Thyroid gland (tissue), 4 donors: ENCODE measurements around the gene RAI1. TPM values are rescaled to one million over a fixed set of nuclear protein-coding genes. Genes with fewer than 3 reads are reported as not detected.
A peak's percentile ranks its signal among the peaks of the same experiment; 100 is the strongest.

Experiments used
- DNase-seq, 2 donors: peaks; one replicate each; pipeline ENCODE4 v3.0.0-alpha.2; 2019
- H3K27ac ChIP-seq, 3 donors: fragments of 200-600 bp; sonication (generic); 1 replicate in 2 of 3; 2 replicates in 1 of 3; pipeline ENCODE4 v1.5.1; 2016 to 2019; ENCODE audit warnings: mild to moderate bottlenecking in 1 of 3, moderate library complexity in 1 of 3
- H3K27me3 ChIP-seq: fragments of 200-600 bp; sonication (generic); one replicate; pipeline ENCODE4 v1.5.1; 2019
- H3K36me3 ChIP-seq, 2 donors: fragments of 200-600 bp; sonication (generic); one replicate each; pipeline ENCODE4 v1.5.1; 2016 to 2019
- H3K4me1 ChIP-seq, 2 donors: fragments of 200-600 bp; sonication (generic); one replicate each; pipeline ENCODE4 v1.5.1; 2017 to 2019
- H3K4me3 ChIP-seq, 3 donors: fragments of 200-600 bp; sonication (generic); replicated peaks in 1 of 3; 1 replicate in 2 of 3; 2 replicates in 1 of 3; pipeline ENCODE4 v1.5.1; 2016; ENCODE audit warnings: mild to moderate bottlenecking in 1 of 3
- H3K9me3 ChIP-seq: fragments of 200-600 bp; sonication (generic); one replicate; pipeline ENCODE4 v1.5.1; 2017
- POLR2A ChIP-seq, 2 donors: fragments of 450-650 bp; IDR thresholded peaks; one replicate each; pipeline ENCODE4 v1.6.1; 2017; ENCODE audit warnings: antibody characterized with exemption in 2 of 2, mild to moderate bottlenecking in 2 of 2, moderate library complexity in 1 of 2
- WGBS, 2 donors: methylation state at CpG; one replicate each; pipeline ENCODE4 v1.1.5; 2017; 5-methylcytosine and 5-hydroxymethylcytosine counted together
- intact Hi-C: fragments of 100-400 bp; cut with DNase I; formaldehyde crosslinking; loops from one replicate; pipeline ENCODE4 v1.15.1; 2023
- total RNA-seq, 4 donors: library from RNA; depleted of rRNA; stranded (reverse); fragments of >200 nt; gene quantifications; one replicate each; pipeline ENCODE4 v1.2.3, GENCODE V29; 2016
- TF ChIP-seq, protein P1 (sequence below), 6 experiments: fragments of 200-600 bp in 3 of 6; fragments of 450-650 bp in 3 of 6; sonication (generic) in 3 of 6; IDR thresholded peaks; one replicate each; pipeline ENCODE4 v1.5.1; 2016 to 2019; ENCODE audit warnings: antibody characterized with exemption in 6 of 6, mild to moderate bottlenecking in 2 of 6, inconsistent platforms in 1 of 6, moderate library complexity in 1 of 6

Gene RAI1
- total RNA-seq, 4 donors from 2014 or later = 19.1 to 52.3 (median 34.1) TPM

- Histone ChIP-seq H3K9me3 (no peaks in the 10 kb centered on the region), H3K4me1 (no peaks in the 10 kb centered on the region), H3K27me3 (no peaks in the 10 kb centered on the region), H3K27ac (no peak overlapping the region), H3K4me3 (no peak overlapping the region), H3K36me3 (no peaks in the 10 kb centered on the region)
- WGBS, 2 donors = 88% methylated on average over 4 of the region's 4 CpGs
- intact Hi-C loops = no loop called here
- DNase-seq = no peak
- no peak for TF ChIP-seq POLR2A (IDR thresholded peaks at IDR 0.05)
- TF ChIP-seq, protein P1, sequence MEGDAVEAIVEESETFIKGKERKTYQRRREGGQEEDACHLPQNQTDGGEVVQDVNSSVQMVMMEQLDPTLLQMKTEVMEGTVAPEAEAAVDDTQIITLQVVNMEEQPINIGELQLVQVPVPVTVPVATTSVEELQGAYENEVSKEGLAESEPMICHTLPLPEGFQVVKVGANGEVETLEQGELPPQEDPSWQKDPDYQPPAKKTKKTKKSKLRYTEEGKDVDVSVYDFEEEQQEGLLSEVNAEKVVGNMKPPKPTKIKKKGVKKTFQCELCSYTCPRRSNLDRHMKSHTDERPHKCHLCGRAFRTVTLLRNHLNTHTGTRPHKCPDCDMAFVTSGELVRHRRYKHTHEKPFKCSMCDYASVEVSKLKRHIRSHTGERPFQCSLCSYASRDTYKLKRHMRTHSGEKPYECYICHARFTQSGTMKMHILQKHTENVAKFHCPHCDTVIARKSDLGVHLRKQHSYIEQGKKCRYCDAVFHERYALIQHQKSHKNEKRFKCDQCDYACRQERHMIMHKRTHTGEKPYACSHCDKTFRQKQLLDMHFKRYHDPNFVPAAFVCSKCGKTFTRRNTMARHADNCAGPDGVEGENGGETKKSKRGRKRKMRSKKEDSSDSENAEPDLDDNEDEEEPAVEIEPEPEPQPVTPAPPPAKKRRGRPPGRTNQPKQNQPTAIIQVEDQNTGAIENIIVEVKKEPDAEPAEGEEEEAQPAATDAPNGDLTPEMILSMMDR (IDR thresholded peaks at IDR 0.05) = no peak
Measured at GRCh38 chr17:17659340-17659739, 21.9 kb upstream of the RAI1 start.

- no peaks in the 10 kb centered on the region for H3K36me3 ChIP-seq
- intact Hi-C loops = no loop called here
- no peak overlapping the region for H3K4me3 ChIP-seq
- no peaks in the 10 kb centered on the region for H3K27me3 ChIP-seq
- no peaks in the 10 kb centered on the region for H3K9me3 ChIP-seq
- WGBS, 2 donors = 84 to 89% methylated on average over 8 of the region's 8 CpGs
- DNase-seq = no peak
- no peak for TF ChIP-seq POLR2A (IDR thresholded peaks at IDR 0.05)
- TF ChIP-seq, protein P1 (IDR thresholded peaks at IDR 0.05) = no peak
- no peaks in the 10 kb centered on the region for H3K4me1 ChIP-seq
- no peak overlapping the region for H3K27ac ChIP-seq
Measured at GRCh38 chr17:17661134-17661533, 20.1 kb upstream of the RAI1 start.

DNA sequence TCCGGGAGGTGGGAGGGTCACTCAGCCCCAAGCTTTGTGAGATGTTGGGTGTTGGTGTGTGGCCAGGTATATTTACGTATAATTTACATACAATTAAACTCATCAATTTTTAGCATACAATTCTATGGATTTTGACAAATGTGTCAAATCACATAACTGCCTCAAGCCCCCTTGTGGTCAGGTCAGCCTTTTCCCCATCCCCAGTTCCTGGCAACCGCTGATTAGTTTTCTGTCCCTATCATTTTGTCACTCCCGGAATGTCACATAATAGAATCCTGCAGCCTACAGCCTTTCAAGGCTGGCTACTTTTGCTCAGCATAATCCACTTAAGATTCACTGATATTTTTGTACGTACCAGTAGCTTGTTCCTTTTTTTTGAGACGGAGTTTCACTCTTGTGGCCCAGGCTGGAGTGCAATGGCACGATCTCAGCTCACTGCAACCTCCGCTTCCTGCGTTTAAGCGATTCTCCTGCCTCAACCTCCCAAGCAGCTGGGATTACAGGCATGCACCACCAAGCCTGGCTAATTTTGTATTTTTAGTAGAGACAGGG lies 19.3 kb upstream of the RAI1 start:
- Histone ChIP-seq H3K9me3 (no peaks in the 10 kb centered on the region), H3K36me3 (no peaks in the 10 kb centered on the region), H3K27me3 (no peaks in the 10 kb centered on the region), H3K4me3 (no peak overlapping the region), H3K4me1 (no peaks in the 10 kb centered on the region), H3K27ac (no peak overlapping the region)
- DNase-seq = no peak
- intact Hi-C loops = no loop called here
- TF ChIP-seq, protein P1 (IDR thresholded peaks at IDR 0.05) = no peak
- TF ChIP-seq POLR2A (IDR thresholded peaks at IDR 0.05) = no peak
- WGBS, 2 donors = 91% methylated on average over 10 of the region's 10 CpGs

DNA sequence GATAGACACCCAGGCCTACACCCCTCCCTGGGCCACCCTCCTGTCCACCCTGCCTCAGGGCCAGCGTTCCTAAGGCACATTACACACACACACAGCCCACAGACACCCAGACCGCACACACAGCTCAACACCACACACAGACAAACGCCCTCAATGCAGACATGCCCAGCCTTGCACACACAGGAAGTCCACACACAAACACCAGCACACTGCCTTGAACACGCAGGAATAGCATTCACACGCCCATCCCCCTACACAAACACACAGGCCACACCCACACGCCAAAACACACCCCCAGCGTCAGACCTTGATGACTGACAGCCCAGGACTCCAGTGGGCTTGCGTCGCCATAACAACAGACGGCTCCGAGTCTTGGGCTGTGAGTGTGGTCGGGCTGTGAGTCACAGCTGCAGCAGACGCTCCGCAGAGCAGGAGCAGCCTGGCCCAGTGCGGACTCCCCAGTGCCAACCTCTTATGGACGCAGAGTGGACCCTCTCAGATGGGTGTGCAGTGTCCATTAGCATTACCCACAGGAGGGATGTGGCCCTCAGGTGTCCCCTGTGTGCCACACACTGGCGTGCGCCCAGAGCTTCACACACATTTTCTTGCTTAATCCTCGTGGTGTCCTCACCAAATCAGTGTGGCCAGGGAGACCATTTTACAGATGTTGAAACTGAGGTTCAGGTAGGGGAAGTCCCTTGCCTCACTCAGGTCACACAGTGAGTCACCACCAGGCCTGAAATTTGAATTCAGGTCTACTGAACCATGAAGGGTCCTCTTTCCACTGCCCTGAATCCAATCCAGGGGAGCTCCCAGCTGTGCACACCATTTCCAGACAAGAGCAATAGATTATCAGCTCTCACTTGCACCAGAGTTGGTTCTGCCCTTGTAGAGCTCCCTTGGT lies 17.8 kb upstream of the RAI1 start:
- peak; percentile 17 to 24 for DNase-seq
- Histone ChIP-seq H3K27me3 (no peaks in the 10 kb centered on the region), H3K27ac (no peak overlapping the region), H3K36me3 (no peaks in the 10 kb centered on the region), H3K9me3 (no peaks in the 10 kb centered on the region), H3K4me3 (no peak overlapping the region), H3K4me1 (no peaks in the 10 kb centered on the region)
- TF ChIP-seq, protein P1 (IDR thresholded peaks at IDR 0.05) = no peak
- no peak for TF ChIP-seq POLR2A (IDR thresholded peaks at IDR 0.05)
- 39 to 41% methylated on average over 10 to 19 of the region's 19 CpGs for WGBS, 2 donors
- intact Hi-C loops = no loop called here

- intact Hi-C loops = no loop called here
- H3K36me3 ChIP-seq = no peaks in the 10 kb centered on the region
- H3K9me3 ChIP-seq = no peaks in the 10 kb centered on the region
- H3K4me1 ChIP-seq = no peaks in the 10 kb centered on the region
- H3K27me3 ChIP-seq = no peaks in the 10 kb centered on the region
- H3K4me3 ChIP-seq = no peak overlapping the region
- H3K27ac ChIP-seq = no peak overlapping the region
- 91 to 94% methylated on average over 4 of the region's 4 CpGs for WGBS, 2 donors
- TF ChIP-seq POLR2A (IDR thresholded peaks at IDR 0.05) = no peak
- TF ChIP-seq, protein P1 (IDR thresholded peaks at IDR 0.05) = no peak
- no peak for DNase-seq
Measured at GRCh38 chr17:17664064-17664452, 17.2 kb upstream of the RAI1 start.
